Caco-2 (cell line): ENCODE measurements around the gene IGSF21. TPM values are rescaled to one million over a fixed set of nuclear protein-coding genes. Genes with fewer than 3 reads are reported as not detected.

Experiments
- BruUV-seq: library from RNA; stranded (reverse); fragments of 400-500 nt; replicated peaks from 2 replicates; lab custom pipeline; 2021; lab: Mats Ljungman, UMichigan
- CTCF ChIA-PET: fragments of 300-600 bp; sonication (Branson Sonifier 250); formaldehyde crosslinking; loops from one replicate; lab custom pipeline; 2022; ENCODE audit warnings: antibody characterized with exemption; lab: Charles Lee
- POLR2A ChIA-PET: fragments of 300-600 bp; sonication (Branson Sonifier 250); formaldehyde crosslinking; loops from one replicate; lab custom pipeline; 2022; ENCODE audit warnings: antibody characterized with exemption; lab: Charles Lee
- DNase-seq, 2 experiments: peaks; one replicate each; pipeline versions ENCODE4 v3.0.0 to v3.0.0-alpha.2; 2020 to 2022
- H3K27me3 ChIP-seq: replicated peaks from 2 replicates; pipeline ENCODE4 v1.6.0; 2011; ENCODE audit warnings: low read length; ENCODE audit not compliant: control insufficient read depth, insufficient read depth
- H3K36me3 ChIP-seq: 2 replicates; pipeline ENCODE4 v1.5.1; 2011; ENCODE audit warnings: low read length; ENCODE audit not compliant: control insufficient read depth, insufficient read depth
- H3K4me1 ChIP-seq: fragments of 250-450 bp; sonication (Bioruptor Pico); 2 replicates; pipeline ENCODE4 v1.5.1; 2020; ENCODE audit warnings: mild to moderate bottlenecking
- H3K4me3 ChIP-seq: 2 replicates; pipeline ENCODE4 v1.5.1; 2011; ENCODE audit warnings: low read depth, mild to moderate bottlenecking, control low read depth, low read length
- H3K9me3 ChIP-seq: fragments of 250-450 bp; sonication (Bioruptor Pico); 2 replicates; pipeline ENCODE4 v1.5.1; 2020; ENCODE audit warnings: mild to moderate bottlenecking, moderate library complexity
- H3K27ac Mint-ChIP-seq: one replicate; pipeline ENCODE4 v1.8.0; 2022; ENCODE audit warnings: mixed read lengths; ENCODE audit not compliant: unreplicated experiment
- H3K27me3 Mint-ChIP-seq: one replicate; pipeline ENCODE4 v1.8.0; 2022; ENCODE audit warnings: mixed read lengths; ENCODE audit not compliant: insufficient read depth, unreplicated experiment
- H3K36me3 Mint-ChIP-seq: one replicate; pipeline ENCODE4 v1.8.0; 2022; ENCODE audit warnings: mild to moderate bottlenecking, mixed read lengths; ENCODE audit not compliant: insufficient read depth, unreplicated experiment
- H3K4me1 Mint-ChIP-seq: one replicate; pipeline ENCODE4 v1.8.0; 2022; ENCODE audit warnings: low read depth, mixed read lengths; ENCODE audit not compliant: unreplicated experiment
- H3K4me3 Mint-ChIP-seq: one replicate; pipeline ENCODE4 v1.8.0; 2022; ENCODE audit warnings: mild to moderate bottlenecking, moderate library complexity, mixed read lengths; ENCODE audit not compliant: unreplicated experiment
- H3K9me3 Mint-ChIP-seq: one replicate; pipeline ENCODE4 v1.8.0; 2022; ENCODE audit warnings: mixed read lengths; ENCODE audit not compliant: unreplicated experiment
- CTCF ChIP-seq, 2 experiments: fragments of 200-600 bp in 1 of 2; IDR thresholded peaks; 1 replicate in 1 of 2; 2 replicates in 1 of 2; pipeline versions ENCODE4 v1.5.1 to v1.8.0; 2011 to 2022; ENCODE audit warnings: antibody characterized with exemption in 1 of 2, control low read depth in 1 of 2, inconsistent platforms in 1 of 2, low read depth in 1 of 2, low read length in 1 of 2, mild to moderate bottlenecking in 1 of 2, moderate library complexity in 1 of 2; ENCODE audit not compliant: insufficient read depth in 1 of 2, severe bottlenecking in 1 of 2, unreplicated experiment in 1 of 2
- intact Hi-C: fragments of 100-400 bp; cut with micrococcal nuclease; formaldehyde crosslinking; loops from one replicate; pipeline ENCODE4 v1.10.0; 2022; ENCODE audit not compliant: unreplicated experiment
- total RNA-seq: library from RNA; stranded (reverse); gene quantifications from 2 replicates; pipeline ENCODE4 v1.2.3, GENCODE V29; 2022

Gene IGSF21
- total RNA-seq, 1 experiment from 2014 or later = not detected

- no peaks in the 10 kb centered on the region for H3K4me1 Mint-ChIP-seq
- POLR2A ChIA-PET = no interaction called here
- Histone ChIP-seq H3K4me3 (no peak overlapping the region), H3K4me1 (no peaks in the 10 kb centered on the region), H3K9me3 (no peaks in the 10 kb centered on the region), H3K36me3 (no peaks in the 10 kb centered on the region), H3K27me3 (peaks cover 1% of the 10 kb centered on the region; the same call in 1 of the 2 replicates)
- no TSS peak for BruUV-seq
- H3K9me3 Mint-ChIP-seq = no peaks in the 10 kb centered on the region
- H3K4me3 Mint-ChIP-seq = no peak overlapping the region
- H3K36me3 Mint-ChIP-seq = no peaks in the 10 kb centered on the region
- TF ChIP-seq CTCF (IDR thresholded peaks at IDR 0.05; ENCODE audit: insufficient read depth in 1 of 2, low read depth in 1 of 2, low read length in 1 of 2, severe bottlenecking in 1 of 2, unreplicated experiment in 1 of 2) = no peak
- no peak overlapping the region for H3K27ac Mint-ChIP-seq
- CTCF ChIA-PET = no interaction called here
- intact Hi-C loops = no loop called here
- H3K27me3 Mint-ChIP-seq = peaks cover 28% of the 10 kb centered on the region
- no peak for DNase-seq
Observed at GRCh38 chr1:18263547-18264120, 156.0 kb downstream of the IGSF21 start.

GRCh38 chr1:18264450-18265039 lies 156.9 kb downstream of the IGSF21 start:
- Histone ChIP-seq H3K4me1 (no peaks in the 10 kb centered on the region), H3K4me3 (no peak overlapping the region), H3K27me3 (peaks cover 1% of the 10 kb centered on the region; the same call in 1 of the 2 replicates), H3K36me3 (no peaks in the 10 kb centered on the region), H3K9me3 (no peaks in the 10 kb centered on the region)
- Mint-ChIP-seq H3K27me3 (peaks cover 23% of the 10 kb centered on the region), H3K36me3 (no peaks in the 10 kb centered on the region), H3K4me3 (no peak overlapping the region), H3K4me1 (no peaks in the 10 kb centered on the region), H3K9me3 (no peaks in the 10 kb centered on the region), H3K27ac (no peak overlapping the region)
- intact Hi-C loops = no loop called here
- ChIA-PET POLR2A (no interaction called here), CTCF (no interaction called here)
- BruUV-seq = no TSS peak
- DNase-seq = no peak
- no peak for TF ChIP-seq CTCF (IDR thresholded peaks at IDR 0.05; ENCODE audit: insufficient read depth in 1 of 2, low read depth in 1 of 2, low read length in 1 of 2, severe bottlenecking in 1 of 2, unreplicated experiment in 1 of 2)

- intact Hi-C loops = no loop called here
- Mint-ChIP-seq H3K27me3 (peaks cover 16% of the 10 kb centered on the region), H3K27ac (no peak overlapping the region), H3K36me3 (no peaks in the 10 kb centered on the region), H3K4me3 (no peak overlapping the region), H3K4me1 (no peaks in the 10 kb centered on the region), H3K9me3 (no peaks in the 10 kb centered on the region)
- no TSS peak for BruUV-seq
- H3K36me3 ChIP-seq = no peaks in the 10 kb centered on the region
- no peak overlapping the region for H3K4me3 ChIP-seq
- H3K9me3 ChIP-seq = no peaks in the 10 kb centered on the region
- H3K27me3 ChIP-seq = peaks cover 1% of the 10 kb centered on the region; the same call in 1 of the 2 replicates
- no peak for DNase-seq
- H3K4me1 ChIP-seq = no peaks in the 10 kb centered on the region
- POLR2A ChIA-PET = no interaction called here
- CTCF ChIA-PET = no interaction called here
- no peak for TF ChIP-seq CTCF (IDR thresholded peaks at IDR 0.05; ENCODE audit: insufficient read depth in 1 of 2, low read depth in 1 of 2, low read length in 1 of 2, severe bottlenecking in 1 of 2, unreplicated experiment in 1 of 2)
Observed at GRCh38 chr1:18265641-18266040, 158.0 kb downstream of the IGSF21 start.
